ENCODE data around the gene YBEY. TPM values are rescaled to one million over a fixed set of nuclear protein-coding genes. Genes with fewer than 3 reads are reported as not detected.

YBEY gene
- total RNA-seq, 1 experiment from 2014 or later, result 38.2 TPM

DNA sequence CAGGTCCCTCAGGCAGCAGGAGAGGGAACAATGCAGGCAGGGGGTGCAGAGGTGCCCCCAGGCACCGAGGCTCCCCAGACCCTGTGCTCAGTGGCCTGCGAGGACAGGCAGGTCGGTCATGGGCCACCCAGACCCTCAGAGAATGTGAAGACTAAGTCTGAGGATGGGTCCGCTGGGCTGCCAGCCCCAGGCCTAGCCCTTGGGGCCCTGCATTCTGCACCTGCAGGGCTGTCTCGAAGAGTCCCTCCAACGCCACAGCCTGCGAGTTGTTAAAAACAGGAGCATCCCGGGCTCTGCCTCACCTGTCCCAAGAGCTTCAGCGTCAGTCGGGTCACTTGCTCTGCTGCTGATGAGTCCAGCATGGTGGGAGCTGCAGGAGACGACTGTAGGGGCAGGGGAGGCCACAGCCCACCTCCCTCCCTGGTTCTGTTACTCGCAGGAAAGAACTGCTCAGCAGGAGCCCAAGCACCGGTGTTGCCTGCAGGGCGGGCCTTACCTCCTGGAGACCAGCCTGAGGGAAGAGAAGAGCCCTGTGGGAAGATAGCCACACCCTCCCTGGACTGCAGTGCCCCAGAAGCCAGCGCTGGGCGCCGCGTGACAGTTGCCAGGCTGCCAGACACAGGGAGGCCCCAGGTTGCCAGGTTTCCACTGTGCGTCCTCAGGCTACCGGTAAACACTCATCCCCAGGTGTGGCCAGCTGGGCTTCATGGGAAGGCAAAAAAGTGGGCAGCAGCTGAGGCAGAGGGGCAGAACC lies 31.7 kb downstream of the YBEY start:
- intact Hi-C loops (cut with micrococcal nuclease), result no loop called here

GRCh38 chr21:46318464-46318845 lies 32.3 kb downstream of the YBEY start:
- CTCF ChIA-PET, result no interaction called here
- Histone ChIP-seq H3K4me1 (ENCODE audit: insufficient read depth, low read length) (peaks cover 17% of the 10 kb centered on the region), H3K79me2 (ENCODE audit: low read length) (peaks cover 35% of the 10 kb centered on the region), H2AFZ (ENCODE audit: low read length) (no peak overlapping the region), H3K4me3 (ENCODE audit: low read length) (no peak overlapping the region), H3K9me3 (ENCODE audit: low read length) (no peaks in the 10 kb centered on the region), H3K27ac (ENCODE audit: low read length) (no peak overlapping the region), H3F3A (ENCODE audit: low read length, unreplicated experiment) (no peaks in the 10 kb centered on the region), H3K36me3 (ENCODE audit: low read depth, low read length) (no peaks in the 10 kb centered on the region), H4K20me1 (ENCODE audit: low read length) (peaks cover 16% of the 10 kb centered on the region), H3K27me3 (ENCODE audit: low read length) (no peaks in the 10 kb centered on the region), H3K9me2 (replicated peaks; ENCODE audit: low read length) (no peaks in the 10 kb centered on the region), H3K9ac (ENCODE audit: low read length) (no peak overlapping the region), H3K4me2 (ENCODE audit: low read length) (no peak overlapping the region)
- BruUV-seq (replicated peaks), result no TSS peak
- no peak for ATAC-seq
- TF ChIP-seq EZH2 (IDR thresholded peaks at IDR 0.05; ENCODE audit: low read length, unreplicated experiment), result no peak
- POLR2A ChIA-PET (ENCODE audit: unreplicated experiment), result no interaction called here
- no peak for DNase-seq
- intact Hi-C loops (cut with micrococcal nuclease), result no loop called here

More for the DNA sequence above, 31.7 kb downstream of the YBEY start:
- Histone ChIP-seq H3F3A (ENCODE audit: low read length, unreplicated experiment) (no peaks in the 10 kb centered on the region), H3K79me2 (ENCODE audit: low read length) (peaks cover 29% of the 10 kb centered on the region), H4K20me1 (ENCODE audit: low read length) (peaks cover 16% of the 10 kb centered on the region), H3K27me3 (ENCODE audit: low read length) (no peaks in the 10 kb centered on the region), H3K4me1 (ENCODE audit: insufficient read depth, low read length) (peaks cover 17% of the 10 kb centered on the region), H2AFZ (ENCODE audit: low read length) (no peak overlapping the region), H3K36me3 (ENCODE audit: low read depth, low read length) (no peaks in the 10 kb centered on the region), H3K9me2 (replicated peaks; ENCODE audit: low read length) (no peaks in the 10 kb centered on the region), H3K4me3 (ENCODE audit: low read length) (no peak overlapping the region), H3K27ac (ENCODE audit: low read length) (no peak overlapping the region), H3K9me3 (ENCODE audit: low read length) (no peaks in the 10 kb centered on the region), H3K4me2 (ENCODE audit: low read length) (no peak overlapping the region), H3K9ac (ENCODE audit: low read length) (no peak overlapping the region)
- DNase-seq, result no peak
- CTCF ChIA-PET, result no interaction called here
- TF ChIP-seq, protein P1, sequence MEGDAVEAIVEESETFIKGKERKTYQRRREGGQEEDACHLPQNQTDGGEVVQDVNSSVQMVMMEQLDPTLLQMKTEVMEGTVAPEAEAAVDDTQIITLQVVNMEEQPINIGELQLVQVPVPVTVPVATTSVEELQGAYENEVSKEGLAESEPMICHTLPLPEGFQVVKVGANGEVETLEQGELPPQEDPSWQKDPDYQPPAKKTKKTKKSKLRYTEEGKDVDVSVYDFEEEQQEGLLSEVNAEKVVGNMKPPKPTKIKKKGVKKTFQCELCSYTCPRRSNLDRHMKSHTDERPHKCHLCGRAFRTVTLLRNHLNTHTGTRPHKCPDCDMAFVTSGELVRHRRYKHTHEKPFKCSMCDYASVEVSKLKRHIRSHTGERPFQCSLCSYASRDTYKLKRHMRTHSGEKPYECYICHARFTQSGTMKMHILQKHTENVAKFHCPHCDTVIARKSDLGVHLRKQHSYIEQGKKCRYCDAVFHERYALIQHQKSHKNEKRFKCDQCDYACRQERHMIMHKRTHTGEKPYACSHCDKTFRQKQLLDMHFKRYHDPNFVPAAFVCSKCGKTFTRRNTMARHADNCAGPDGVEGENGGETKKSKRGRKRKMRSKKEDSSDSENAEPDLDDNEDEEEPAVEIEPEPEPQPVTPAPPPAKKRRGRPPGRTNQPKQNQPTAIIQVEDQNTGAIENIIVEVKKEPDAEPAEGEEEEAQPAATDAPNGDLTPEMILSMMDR (conservative IDR thresholded peaks at IDR 0.05; ENCODE audit: low read depth, low read length), result no peak
- TF ChIP-seq EZH2phosphoT487 (IDR thresholded peaks at IDR 0.05; ENCODE audit: borderline replicate concordance, low read length) (no peak), EZH2 (IDR thresholded peaks at IDR 0.05; ENCODE audit: low read length, unreplicated experiment) (no peak)
- no TSS peak for BruUV-seq (replicated peaks)
- ATAC-seq, result peak; percentile 25; the same call in 1 of the 2 replicates
- POLR2A ChIA-PET (ENCODE audit: unreplicated experiment), result no interaction called here

GRCh38 chr21:46319186-46319585 lies 33.0 kb downstream of the YBEY start:
- DNase-seq (no peak), ATAC-seq (no peak)
- Histone ChIP-seq H3K4me3 (ENCODE audit: low read length) (no peak overlapping the region), H3K4me2 (ENCODE audit: low read length) (no peak overlapping the region), H3K9ac (ENCODE audit: low read length) (no peak overlapping the region), H3K79me2 (ENCODE audit: low read length) (peaks cover 37% of the 10 kb centered on the region), H3K4me1 (ENCODE audit: insufficient read depth, low read length) (peaks cover 17% of the 10 kb centered on the region), H3F3A (ENCODE audit: low read length, unreplicated experiment) (no peaks in the 10 kb centered on the region), H3K36me3 (ENCODE audit: low read depth, low read length) (no peaks in the 10 kb centered on the region), H3K27ac (ENCODE audit: low read length) (no peak overlapping the region), H3K9me3 (ENCODE audit: low read length) (no peaks in the 10 kb centered on the region), H4K20me1 (ENCODE audit: low read length) (peaks cover 16% of the 10 kb centered on the region), H3K9me2 (replicated peaks; ENCODE audit: low read length) (no peaks in the 10 kb centered on the region), H2AFZ (ENCODE audit: low read length) (no peak overlapping the region), H3K27me3 (ENCODE audit: low read length) (no peaks in the 10 kb centered on the region)
- TF ChIP-seq EZH2phosphoT487 (IDR thresholded peaks at IDR 0.05; ENCODE audit: borderline replicate concordance, low read length) (no peak), EZH2 (IDR thresholded peaks at IDR 0.05; ENCODE audit: low read length, unreplicated experiment) (no peak)
- TF ChIP-seq, protein P1 (conservative IDR thresholded peaks at IDR 0.05; ENCODE audit: low read depth, low read length), result no peak
- intact Hi-C loops (cut with micrococcal nuclease), result no loop called here
- ChIA-PET POLR2A (ENCODE audit: unreplicated experiment) (no interaction called here), CTCF (no interaction called here)
- no TSS peak for BruUV-seq (replicated peaks)

All from PC-3 (cell line).